Body of pancreas (tissue), 4 donors: ENCODE data around the gene SOX13. TPM values are rescaled to one million over a fixed set of nuclear protein-coding genes. Genes with fewer than 3 reads are reported as not detected.
A peak's percentile ranks its signal among the peaks of the same experiment; 100 is the strongest.
"Not testable (repeated sequence)": the region's sequence is repeated elsewhere in the genome, so short reads cannot be mapped to it uniquely, and the experiment has no call there.

Experiments
- ATAC-seq: fragments of 150-250 bp; one replicate; pipeline ENCODE4 v1.9.1; 2016
- DNase-seq, 4 donors: peaks; one replicate each; pipeline ENCODE4 v3.0.0-alpha.2; 2019
- H3K27ac ChIP-seq, 4 donors: fragments of 200-600 bp; sonication (generic); 1 replicate in 3 of 4; 2 replicates in 1 of 4; pipeline versions ENCODE4 v1.5.1 to v1.6.1; 2016 to 2019; ENCODE audit warnings: mild to moderate bottlenecking in 1 of 4, mixed read lengths in 1 of 4, moderate library complexity in 1 of 4
- H3K27me3 ChIP-seq, 2 donors: fragments of 200-600 bp; sonication (generic); one replicate each; pipeline ENCODE4 v1.6.0; 2016; ENCODE audit warnings: mild to moderate bottlenecking in 1 of 2
- H3K36me3 ChIP-seq, 2 donors: fragments of 200-600 bp; sonication (generic); replicated peaks in 1 of 2; 2 replicates each; pipeline ENCODE4 v1.5.1; 2016; ENCODE audit warnings: low read depth in 2 of 2; ENCODE audit not compliant: insufficient read depth in 1 of 2
- H3K4me1 ChIP-seq: fragments of 200-600 bp; sonication (generic); one replicate; pipeline ENCODE4 v1.6.0; 2016
- H3K4me3 ChIP-seq, 2 donors: fragments of 200-600 bp; sonication (generic); 1 replicate in 1 of 2; 2 replicates in 1 of 2; pipeline ENCODE4 v1.5.1; 2016 to 2019
- H3K9me3 ChIP-seq, 3 donors: fragments of 200-600 bp; sonication (generic); 1 replicate in 2 of 3; 2 replicates in 1 of 3; pipeline ENCODE4 v1.5.1; 2016
- CTCF ChIP-seq, 7 experiments: fragments of 450-650 bp in 4 of 7; fragments of 200-600 bp in 3 of 7; sonication (generic) in 3 of 7; IDR thresholded peaks; one replicate each; pipeline ENCODE4 v1.5.1; 2016 to 2019; ENCODE audit warnings: antibody characterized with exemption in 7 of 7
- POLR2A ChIP-seq, 3 donors: fragments of 450-650 bp; IDR thresholded peaks; one replicate each; pipeline ENCODE4 v1.6.1; 2016; ENCODE audit warnings: antibody characterized with exemption in 3 of 3, mild to moderate bottlenecking in 2 of 3
- WGBS, 2 donors: methylation state at CpG; one replicate each; pipeline ENCODE4 v1.1.5; 2017; 5-methylcytosine and 5-hydroxymethylcytosine counted together
- intact Hi-C: fragments of 100-400 bp; cut with DNase I; formaldehyde crosslinking; loops from one replicate; pipeline ENCODE4 v1.15.1; 2023
- total RNA-seq, 2 donors: library from RNA; depleted of rRNA; stranded (reverse); fragments of >200 nt; gene quantifications; one replicate each; pipeline ENCODE4 v1.1.0, GENCODE V29; 2016

SOX13 gene
- total RNA-seq, 2 donors from 2014 or later = 29.6 to 37.2 TPM

GRCh38 chr1:204093781-204094180, 20.9 kb downstream of the SOX13 start:
- no peak for DNase-seq
- no peaks in the 10 kb centered on the region for H3K36me3 ChIP-seq
- peak overlapping the region; percentile 75 to 82 (median 78) for H3K27ac ChIP-seq
- ATAC-seq = no peak
- intact Hi-C loops = no loop called here
- H3K4me3 ChIP-seq = no peak overlapping the region
- TF ChIP-seq CTCF (IDR thresholded peaks at IDR 0.05) = no peak
- TF ChIP-seq POLR2A (IDR thresholded peaks at IDR 0.05) = no peak
- H3K27me3 ChIP-seq = no peaks in the 10 kb centered on the region
- 67 to 74% methylated on average over 2 of the region's 2 CpGs for WGBS, 2 donors
- H3K9me3 ChIP-seq = no peaks in the 10 kb centered on the region
- H3K4me1 ChIP-seq = peaks cover 59% of the 10 kb centered on the region

GRCh38 chr1:204094313-204094729, 21.4 kb downstream of the SOX13 start:
- WGBS, 2 donors = 56 to 72% methylated on average over 6 of the region's 6 CpGs
- Histone ChIP-seq H3K4me1 (peaks cover 59% of the 10 kb centered on the region), H3K36me3 (no peaks in the 10 kb centered on the region), H3K27ac (peak overlapping the region; percentile 5 to 78 (median 76)), H3K4me3 (no peak overlapping the region), H3K27me3 (no peaks in the 10 kb centered on the region), H3K9me3 (no peaks in the 10 kb centered on the region)
- no peak for DNase-seq
- intact Hi-C loops = no loop called here
- no peak for ATAC-seq
- TF ChIP-seq CTCF (IDR thresholded peaks at IDR 0.05) (no peak), POLR2A (IDR thresholded peaks at IDR 0.05) (no peak)

- intact Hi-C loops = no loop called here
Observed at GRCh38 chr1:204094856-204095634, 22.1 kb downstream of the SOX13 start.

GRCh38 chr1:204096931-204097330, 24.0 kb downstream of the SOX13 start:
- no peak overlapping the region for H3K27ac ChIP-seq
- intact Hi-C loops = no loop called here
- WGBS, 2 donors = 68 to 85% methylated on average over 3 of the region's 3 CpGs
- peaks cover 53% of the 10 kb centered on the region for H3K4me1 ChIP-seq
- TF ChIP-seq POLR2A (IDR thresholded peaks at IDR 0.05) = no peak
- TF ChIP-seq CTCF (IDR thresholded peaks at IDR 0.05) = no peak
- no peak overlapping the region for H3K4me3 ChIP-seq
- DNase-seq (no peak), ATAC-seq (no peak)
- no peaks in the 10 kb centered on the region for H3K27me3 ChIP-seq
- no peaks in the 10 kb centered on the region for H3K36me3 ChIP-seq
- H3K9me3 ChIP-seq = no peaks in the 10 kb centered on the region

More at GRCh38 chr1:204094856-204095634, 22.1 kb downstream of the SOX13 start:
- no peaks in the 10 kb centered on the region for H3K27me3 ChIP-seq
- peak overlapping the region in 2 of 4 donors; percentile 5 to 77 for H3K27ac ChIP-seq
- H3K4me1 ChIP-seq = peaks cover 52% of the 10 kb centered on the region
- no peak overlapping the region for H3K4me3 ChIP-seq
- TF ChIP-seq POLR2A (IDR thresholded peaks at IDR 0.05) = no peak
- no peak for TF ChIP-seq CTCF (IDR thresholded peaks at IDR 0.05)
- H3K36me3 ChIP-seq = no peaks in the 10 kb centered on the region
- ATAC-seq = no peak
- H3K9me3 ChIP-seq = no peaks in the 10 kb centered on the region
- WGBS, 2 donors = 75 to 82% methylated on average over 14 to 15 of the region's 15 CpGs
- DNase-seq = no peak

GRCh38 chr1:204098683-204099082, 25.8 kb downstream of the SOX13 start:
- no peaks in the 10 kb centered on the region for H3K9me3 ChIP-seq
- H3K27me3 ChIP-seq = no peaks in the 10 kb centered on the region
- DNase-seq (no peak), ATAC-seq (no peak)
- TF ChIP-seq CTCF (IDR thresholded peaks at IDR 0.05) (no peak), POLR2A (IDR thresholded peaks at IDR 0.05) (no peak)
- no peak overlapping the region for H3K4me3 ChIP-seq
- H3K36me3 ChIP-seq = no peaks in the 10 kb centered on the region
- H3K4me1 ChIP-seq = peaks cover 53% of the 10 kb centered on the region
- whole genome bisulfite sequencing, 2 donors = 75 to 85% methylated on average over 2 to 4 of the region's 4 CpGs
- peak overlapping the region in 1 of 4 donors; percentile 34 for H3K27ac ChIP-seq
- intact Hi-C loops = no loop called here

- H3K9me3 ChIP-seq, ATAC-seq, DNase-seq, intact Hi-C loops, H3K4me3 ChIP-seq, H3K27ac ChIP-seq, H3K27me3 ChIP-seq, H3K36me3 ChIP-seq: not testable (repeated sequence)
- peaks cover 53% of the 10 kb centered on the region for H3K4me1 ChIP-seq
- 78 to 84% methylated on average over 2 of the region's 2 CpGs for WGBS, 2 donors
Observed at GRCh38 chr1:204099754-204100153, 26.8 kb downstream of the SOX13 start.
